Psoas muscle (tissue), 8 donors: ENCODE measurements around the gene TIPRL. TPM values are rescaled to one million over a fixed set of nuclear protein-coding genes. Genes with fewer than 3 reads are reported as not detected.
A peak's percentile ranks its signal among the peaks of the same experiment; 100 is the strongest.
"Not testable (repeated sequence)": the region's sequence is repeated elsewhere in the genome, so short reads cannot be mapped to it uniquely, and the experiment has no call there.

Experiments
- ATAC-seq, 4 donors: fragments of 200-7000 bp; cut with Tn5 transposase; one replicate each; pipeline ENCODE4 v1.9.1; 2020; ENCODE audit warnings: moderate library complexity in 3 of 4, mild to moderate bottlenecking in 2 of 4
- DNase-seq, 2 donors: peaks; one replicate each; pipeline ENCODE4 v3.0.0-alpha.2; 2020
- H3K27ac ChIP-seq: fragments of 200-600 bp; one replicate; pipeline ENCODE4 v1.8.0; 2022
- H3K27me3 ChIP-seq, 3 donors: fragments of 200-600 bp in 1 of 3; one replicate each; pipeline versions ENCODE4 v1.6.1 to v1.8.0; 2013 to 2022; ENCODE audit warnings: low read length in 2 of 3, mild to moderate bottlenecking in 2 of 3, moderate library complexity in 1 of 3; ENCODE audit not compliant: insufficient read depth in 3 of 3
- H3K36me3 ChIP-seq, 2 donors: fragments of 200-600 bp in 1 of 2; one replicate each; pipeline versions ENCODE4 v1.6.1 to v1.8.0; 2013 to 2022; ENCODE audit warnings: low read depth in 1 of 2, mild to moderate bottlenecking in 1 of 2, moderate library complexity in 1 of 2; ENCODE audit not compliant: insufficient read depth in 1 of 2
- H3K4me1 ChIP-seq: fragments of 200-600 bp; one replicate; pipeline ENCODE4 v1.8.0; 2022
- H3K4me3 ChIP-seq: fragments of 200-600 bp; one replicate; pipeline ENCODE4 v1.8.0; 2022; ENCODE audit warnings: mild to moderate bottlenecking
- H3K9me3 ChIP-seq: fragments of 200-600 bp; one replicate; pipeline ENCODE4 v1.8.0; 2022
- WGBS, 3 donors: extraction: QIAGEN DNeasy Blood & Tissue Kit; methylation state at CpG; one replicate each; pipeline versions ENCODE4 v1.1.6 to v1.1.7; 2013; 5-methylcytosine and 5-hydroxymethylcytosine counted together
- intact Hi-C, 2 donors: fragments of 100-400 bp; cut with DNase I; formaldehyde crosslinking; loops; one replicate each; pipeline versions ENCODE4 v1.11.0 to v1.14.2; 2022
- polyA plus RNA-seq, 3 donors: library from polyadenylated mRNA; stranded (reverse); fragments of 200-250 nt; gene quantifications; one replicate each; pipeline ENCODE4 v1.2.3, GENCODE V29; 2013
- total RNA-seq, 4 donors: library from RNA; stranded (reverse); fragmentation: NEBNext Ultra II Directional in 2 of 4; extraction: Animal tissue kit (Norgen Biotek cat#: 25700) in 2 of 4; gene quantifications; one replicate each; pipeline versions ENCODE4 v1.2.1 to v1.2.4, GENCODE V29; 2021 to 2023
- TF ChIP-seq, protein P1 (sequence below): fragments of 200-600 bp; IDR thresholded peaks from one replicate; pipeline ENCODE4 v1.8.0; 2022; ENCODE audit warnings: antibody characterized with exemption
- donor health status: healthy with polysubstance abuse.
- donor health status: DM: no; HTN: no; CAD: no; lungs with moderate emphysema.
- donor health status: Bipolar disorder and iron deficiency.
- donor health status: healthy.
- donor health status: DM: yes; HTN: yes; CAD: no.
- donor health status: DM: no; HTN: no; CAD: no.
- donor health status: DM: no; HTN: no; CAD: no.
- donor health status: DM: yes; HTN: yes; CAD: no.

TIPRL gene
- total and polyA plus RNA-seq, 7 donors = 15.3 to 34.7 (median 30.7) TPM

DNA sequence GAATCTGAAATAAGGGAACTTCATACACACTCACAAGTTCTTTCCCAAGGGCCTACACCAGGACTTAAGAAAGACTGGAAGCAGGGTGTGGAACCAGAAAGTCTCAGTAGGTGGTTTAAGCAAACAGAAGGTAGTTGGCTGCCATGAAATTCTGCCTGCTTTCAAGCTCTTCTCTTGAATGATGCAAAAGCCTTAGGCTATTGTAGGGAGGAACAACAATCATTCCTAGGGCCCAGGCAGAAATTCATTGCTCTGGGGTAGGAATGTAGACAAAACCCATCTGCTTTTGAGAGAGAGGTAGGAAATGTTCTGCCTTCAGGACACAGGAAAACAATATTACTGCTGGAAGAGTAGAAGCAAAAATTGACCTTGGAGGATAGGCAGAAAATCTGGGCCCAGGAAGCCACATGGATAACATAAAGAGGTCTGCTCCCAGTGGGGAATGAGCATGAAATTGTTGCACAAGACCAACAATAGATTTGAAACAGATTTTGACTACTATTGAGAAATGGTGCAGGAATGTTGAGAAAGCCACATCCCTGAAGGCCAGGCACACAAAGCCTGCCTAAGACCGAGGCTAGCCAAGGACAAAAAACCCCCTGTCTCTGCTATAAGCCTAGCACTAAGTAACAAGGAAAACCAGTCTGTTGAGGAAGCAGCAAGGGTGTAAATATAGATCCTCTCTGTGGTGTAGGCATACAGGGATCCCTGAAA, 24.3 kb downstream of the TIPRL start:
- no peaks in the 10 kb centered on the region for H3K27me3 ChIP-seq
- H3K27ac ChIP-seq = no peak overlapping the region
- H3K4me3 ChIP-seq = no peak overlapping the region
- H3K4me1 ChIP-seq = no peaks in the 10 kb centered on the region
- H3K9me3 ChIP-seq = no peaks in the 10 kb centered on the region
- TF ChIP-seq, protein P1, sequence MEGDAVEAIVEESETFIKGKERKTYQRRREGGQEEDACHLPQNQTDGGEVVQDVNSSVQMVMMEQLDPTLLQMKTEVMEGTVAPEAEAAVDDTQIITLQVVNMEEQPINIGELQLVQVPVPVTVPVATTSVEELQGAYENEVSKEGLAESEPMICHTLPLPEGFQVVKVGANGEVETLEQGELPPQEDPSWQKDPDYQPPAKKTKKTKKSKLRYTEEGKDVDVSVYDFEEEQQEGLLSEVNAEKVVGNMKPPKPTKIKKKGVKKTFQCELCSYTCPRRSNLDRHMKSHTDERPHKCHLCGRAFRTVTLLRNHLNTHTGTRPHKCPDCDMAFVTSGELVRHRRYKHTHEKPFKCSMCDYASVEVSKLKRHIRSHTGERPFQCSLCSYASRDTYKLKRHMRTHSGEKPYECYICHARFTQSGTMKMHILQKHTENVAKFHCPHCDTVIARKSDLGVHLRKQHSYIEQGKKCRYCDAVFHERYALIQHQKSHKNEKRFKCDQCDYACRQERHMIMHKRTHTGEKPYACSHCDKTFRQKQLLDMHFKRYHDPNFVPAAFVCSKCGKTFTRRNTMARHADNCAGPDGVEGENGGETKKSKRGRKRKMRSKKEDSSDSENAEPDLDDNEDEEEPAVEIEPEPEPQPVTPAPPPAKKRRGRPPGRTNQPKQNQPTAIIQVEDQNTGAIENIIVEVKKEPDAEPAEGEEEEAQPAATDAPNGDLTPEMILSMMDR = no peak
- 57 to 82% (median 74%) methylated on average over 1 of the region's 1 CpG for WGBS, 3 donors
- DNase-seq (peak in 1 of 2 donors; percentile 19), ATAC-seq (peak; percentile 32 to 64 (median 44))
- intact Hi-C loops = no loop called here
- peaks cover 0 to 32% of the 10 kb centered on the region in 2 donors for H3K36me3 ChIP-seq

DNA sequence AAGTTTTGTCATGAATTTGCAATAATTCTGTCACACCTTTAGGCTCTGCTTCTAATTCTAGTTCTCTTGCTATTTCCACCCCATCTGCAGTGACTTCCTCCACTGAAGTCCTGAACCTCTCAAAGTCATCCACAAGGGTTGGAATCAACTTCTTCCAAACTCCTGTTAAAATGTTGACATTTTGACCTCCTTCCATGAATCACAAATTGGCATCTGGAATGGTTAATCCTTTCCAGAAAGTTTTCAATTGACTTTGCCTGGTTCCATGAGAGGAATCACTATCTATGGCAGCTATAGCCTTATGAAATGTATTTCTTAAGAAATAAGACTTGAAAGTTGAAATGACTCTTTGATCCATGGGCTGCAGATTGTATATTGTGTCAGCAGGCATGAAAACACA, 27.3 kb downstream of the TIPRL start:
- Histone ChIP-seq H3K27me3 (no peaks in the 10 kb centered on the region), H3K4me1 (no peaks in the 10 kb centered on the region), H3K36me3 (peaks cover 0 to 2% of the 10 kb centered on the region in 2 donors), H3K4me3 (no peak overlapping the region), H3K27ac (no peak overlapping the region), H3K9me3 (peaks cover 4% of the 10 kb centered on the region)
- TF ChIP-seq, protein P1 = no peak
- intact Hi-C loops = no loop called here
- ATAC-seq = no peak
- no peak for DNase-seq

DNA sequence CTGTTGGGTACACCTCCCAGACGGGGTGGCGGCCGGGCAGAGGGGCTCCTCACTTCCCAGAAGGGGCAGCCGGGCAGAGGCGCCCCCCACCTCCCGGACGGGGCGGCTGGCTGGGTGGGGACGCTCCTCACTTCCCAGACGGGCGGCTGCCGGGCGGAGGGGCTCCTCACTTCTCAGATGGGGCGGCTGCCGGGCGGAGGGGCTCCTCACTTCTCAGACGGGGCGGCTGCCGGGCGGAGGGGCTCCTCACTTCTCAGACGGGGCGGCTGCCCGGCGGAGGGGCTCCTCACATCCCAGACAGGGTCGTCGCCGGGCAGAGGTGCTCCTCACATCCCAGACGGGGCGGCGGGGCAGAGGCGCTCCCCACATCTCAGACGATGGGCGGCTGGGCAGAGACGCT, 28.9 kb downstream of the TIPRL start:
- H3K27me3 ChIP-seq, H3K27ac ChIP-seq, H3K36me3 ChIP-seq, ATAC-seq, H3K4me3 ChIP-seq, H3K4me1 ChIP-seq, DNase-seq, H3K9me3 ChIP-seq, intact Hi-C loops: not testable (repeated sequence)
- 92 to 96% (median 96%) methylated on average over 10 to 31 of the region's 34 CpGs for WGBS, 3 donors

DNA sequence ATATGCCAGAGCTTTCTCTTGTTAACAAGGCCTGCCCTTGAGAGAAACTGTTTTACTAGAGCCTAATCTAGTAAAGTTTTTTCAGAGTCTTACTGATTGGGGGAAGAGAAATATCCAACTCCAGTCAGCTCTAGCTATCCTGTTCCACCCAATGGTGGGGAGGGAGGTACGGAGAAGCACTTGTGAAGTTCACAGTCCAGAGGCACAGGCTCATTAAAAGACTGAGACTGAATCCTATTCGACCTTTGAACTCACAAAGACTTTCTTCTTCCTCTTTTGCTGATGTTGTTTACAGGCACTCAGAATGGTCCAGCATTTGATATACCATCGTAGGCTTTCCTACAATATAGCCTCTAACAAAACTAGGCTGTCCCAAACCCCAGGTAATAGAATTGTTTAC, 31.6 kb downstream of the TIPRL start:
- H3K36me3 ChIP-seq = no peaks in the 10 kb centered on the region
- 81 to 88% (median 82%) methylated on average over 3 of the region's 3 CpGs for WGBS, 3 donors
- intact Hi-C loops = no loop called here

DNA sequence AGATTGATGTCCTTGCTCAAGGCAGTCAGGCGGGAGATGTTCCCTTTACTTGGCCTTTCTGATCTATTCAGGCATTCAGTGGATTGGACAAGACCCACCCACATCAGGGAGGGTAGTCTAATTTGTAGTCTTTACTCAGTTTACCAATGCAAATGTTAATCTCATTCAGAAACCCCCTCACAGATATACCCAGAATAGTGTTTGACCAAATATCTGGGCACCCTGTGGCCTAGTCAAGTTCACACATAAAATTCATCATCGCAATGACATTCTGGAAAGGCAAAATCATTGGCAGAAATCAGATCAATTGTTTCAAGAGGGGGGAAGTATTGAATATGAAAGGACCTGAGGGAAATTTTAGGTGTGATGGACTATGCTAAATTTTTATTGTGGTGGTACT, 34.6 kb downstream of the TIPRL start:
- peaks cover 8% of the 10 kb centered on the region for H3K9me3 ChIP-seq
- intact Hi-C loops = no loop called here
- no peaks in the 10 kb centered on the region for H3K27me3 ChIP-seq
- DNase-seq (no peak), ATAC-seq (no peak)
- 95 to 98% (median 97%) methylated on average over 2 of the region's 2 CpGs for WGBS, 3 donors
- H3K4me3 ChIP-seq = no peak overlapping the region
- H3K4me1 ChIP-seq = no peaks in the 10 kb centered on the region
- TF ChIP-seq, protein P1 = no peak
- no peaks in the 10 kb centered on the region for H3K36me3 ChIP-seq
- no peak overlapping the region for H3K27ac ChIP-seq

More for the DNA sequence above, 31.6 kb downstream of the TIPRL start:
- Histone ChIP-seq H3K27me3 (no peaks in the 10 kb centered on the region), H3K4me3 (no peak overlapping the region), H3K9me3 (peaks cover 8% of the 10 kb centered on the region), H3K4me1 (no peaks in the 10 kb centered on the region), H3K27ac (no peak overlapping the region)
- TF ChIP-seq, protein P1 = no peak
- ATAC-seq (no peak), DNase-seq (no peak)
